Tibial nerve (tissue), 4 donors: Measurements from ENCODE around the gene SLC7A7.

Experiments
- CTCF ChIP-seq, 5 experiments: fragments of 200-600 bp in 3 of 5; fragments of 450-650 bp in 2 of 5; sonication (generic) in 3 of 5; IDR thresholded peaks; one replicate each; pipeline ENCODE4 v1.5.1; 2016 to 2019; ENCODE audit warnings: antibody characterized with exemption in 5 of 5, mild to moderate bottlenecking in 3 of 5, moderate library complexity in 2 of 5
- EP300 ChIP-seq, 2 donors: sonication (generic); formaldehyde crosslinking; IDR thresholded peaks; one replicate each; pipeline ENCODE4 v1.6.1; 2017; ENCODE audit warnings: antibody characterized with exemption in 2 of 2, mild to moderate bottlenecking in 1 of 2
- POLR2A ChIP-seq, 2 donors: fragments of 450-650 bp; IDR thresholded peaks; one replicate each; pipeline ENCODE4 v1.6.1; 2017; ENCODE audit warnings: antibody characterized with exemption in 2 of 2, mild to moderate bottlenecking in 2 of 2, moderate library complexity in 2 of 2

DNA sequence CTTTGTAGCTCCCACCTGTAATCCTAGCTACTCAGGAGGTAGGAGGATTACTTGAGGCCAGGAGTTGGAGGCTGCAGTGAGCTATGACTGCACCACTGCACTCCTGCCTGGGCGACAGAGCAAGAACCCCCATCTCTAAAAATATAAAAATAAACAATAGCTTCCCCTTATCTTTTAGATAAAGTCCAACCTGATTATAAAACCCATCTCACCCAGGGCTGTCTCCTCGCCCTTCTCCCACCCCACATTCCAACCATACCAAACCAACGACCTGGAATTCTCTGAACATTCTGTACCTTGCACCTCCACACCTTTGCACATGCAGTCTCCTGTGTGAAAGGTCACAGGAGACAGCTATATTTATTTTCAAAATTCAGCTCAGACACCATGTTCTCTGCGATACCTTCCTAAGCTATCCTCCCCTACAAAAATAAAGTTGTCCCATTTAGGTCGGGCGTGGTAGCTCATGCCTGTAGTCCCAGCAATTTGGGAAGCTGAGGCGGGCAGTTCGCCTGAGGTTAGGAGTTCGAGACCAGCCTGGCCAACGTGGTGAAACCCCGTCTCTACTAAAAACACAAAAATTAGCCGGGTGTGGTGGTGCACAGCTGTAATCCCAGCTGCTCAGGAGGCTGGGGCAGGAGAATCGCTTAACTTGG, 7.7 kb downstream of the SLC7A7 start:
- TF ChIP-seq POLR2A (IDR thresholded peaks at IDR 0.05) (no peak), CTCF (IDR thresholded peaks at IDR 0.05) (no peak), EP300 (IDR thresholded peaks at IDR 0.05) (no peak)
